Mesendoderm (in vitro differentiated cells): ENCODE measurements around the gene RBM12.

ENCODE experiments used
- DNase-seq: peaks from one replicate; pipeline ENCODE4 v3.0.0; 2013
- H2AK5ac ChIP-seq: 2 replicates; pipeline ENCODE4 v1.6.1; 2013; ENCODE audit warnings: low read length, inconsistent platforms
- H2BK120ac ChIP-seq: 2 replicates; pipeline ENCODE4 v1.6.1; 2013; ENCODE audit warnings: low read depth, mild to moderate bottlenecking, low read length, moderate library complexity, mixed read lengths
- H2BK15ac ChIP-seq: replicated peaks from 2 replicates; pipeline ENCODE4 v1.6.1; 2013; ENCODE audit warnings: low read depth, mild to moderate bottlenecking, moderate library complexity
- H2BK5ac ChIP-seq: 2 replicates; pipeline ENCODE4 v1.6.1; 2013; ENCODE audit warnings: low read length, inconsistent platforms
- H3K18ac ChIP-seq: 2 replicates; pipeline ENCODE4 v1.6.1; 2013; ENCODE audit warnings: mild to moderate bottlenecking, low read length, mixed read lengths
- H3K23ac ChIP-seq: one replicate; pipeline ENCODE4 v1.6.1; 2013; ENCODE audit warnings: low read length
- H3K27ac ChIP-seq: 2 replicates; pipeline ENCODE4 v1.5.1; 2013; ENCODE audit warnings: low read depth, mild to moderate bottlenecking, inconsistent platforms, low read length, moderate library complexity
- H3K27me3 ChIP-seq: 2 replicates; pipeline ENCODE4 v1.6.1; 2013; ENCODE audit warnings: low read length, control low read depth, mild to moderate bottlenecking, inconsistent platforms; ENCODE audit not compliant: insufficient read depth, poor library complexity
- H3K36me3 ChIP-seq: 2 replicates; pipeline ENCODE4 v1.6.1; 2013; ENCODE audit warnings: low read length, inconsistent platforms; ENCODE audit not compliant: control insufficient read depth, insufficient read depth
- H3K4ac ChIP-seq: one replicate; pipeline ENCODE4 v1.6.1; 2013; ENCODE audit warnings: low read depth, mild to moderate bottlenecking, low read length, moderate library complexity
- H3K4me1 ChIP-seq: 2 replicates; pipeline ENCODE4 v1.6.1; 2013; ENCODE audit warnings: low read depth, low read length, inconsistent platforms; ENCODE audit not compliant: control insufficient read depth
- H3K4me2 ChIP-seq: 2 replicates; pipeline ENCODE4 v1.6.1; 2013; ENCODE audit warnings: low read length
- H3K4me3 ChIP-seq: 2 replicates; pipeline ENCODE4 v1.5.1; 2013; ENCODE audit warnings: mild to moderate bottlenecking, low read length
- H3K56ac ChIP-seq: one replicate; pipeline ENCODE4 v1.6.1; 2013; ENCODE audit warnings: low read length
- H3K79me1 ChIP-seq: 2 replicates; pipeline ENCODE4 v1.6.1; 2013; ENCODE audit warnings: low read length, inconsistent platforms
- H3K79me2 ChIP-seq: 2 replicates; pipeline ENCODE4 v1.6.1; 2013; ENCODE audit warnings: mild to moderate bottlenecking, low read length; ENCODE audit not compliant: control insufficient read depth, insufficient read depth
- H3K9ac ChIP-seq: 2 replicates; pipeline ENCODE4 v1.6.1; 2013; ENCODE audit warnings: low read length, inconsistent platforms
- H4K5ac ChIP-seq: one replicate; pipeline ENCODE4 v1.6.1; 2013; ENCODE audit warnings: low read length
- H4K8ac ChIP-seq: one replicate; pipeline ENCODE4 v1.6.1; 2013; ENCODE audit warnings: low read depth, mild to moderate bottlenecking, control low read depth, low read length, moderate library complexity
- WGBS: extraction: QIAGEN DNeasy Blood & Tissue Kit; methylation state at CpG from one replicate; pipeline ENCODE4 v1.1.7; 2013; ENCODE audit warnings: low lambda C conversion rate, missing lambda C conversion rate; ENCODE audit not compliant: insufficient coverage; ENCODE audit errors: extremely low coverage; 5-methylcytosine and 5-hydroxymethylcytosine counted together

Gene RBM12

DNA sequence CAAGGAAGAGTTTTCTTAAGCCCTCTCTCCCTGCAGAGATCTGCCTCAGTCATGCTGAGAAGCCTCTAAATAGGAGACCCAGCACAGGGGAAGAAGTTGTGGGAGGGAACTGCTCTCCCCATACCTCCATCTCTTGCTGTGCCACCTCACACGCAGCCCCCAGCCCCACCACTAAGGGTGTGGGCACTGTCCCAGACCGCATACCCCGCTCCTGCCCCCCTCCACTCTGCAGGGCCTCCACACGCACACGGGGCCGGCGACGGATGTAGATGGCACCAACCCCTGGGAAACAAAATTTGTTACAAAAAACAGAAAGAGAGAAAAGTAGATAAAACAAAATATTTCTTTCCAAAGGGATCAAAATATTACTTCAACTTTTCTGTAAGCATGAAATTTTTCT lies 10.2 kb upstream of the RBM12 start:
- Histone ChIP-seq H2BK5ac (no peak overlapping the region), H3K27me3 (no peaks in the 10 kb centered on the region), H2AK5ac (no peak overlapping the region), H3K56ac (no peak overlapping the region), H2BK120ac (no peak overlapping the region), H3K23ac (no peak overlapping the region), H3K18ac (no peak overlapping the region), H3K4me3 (no peak overlapping the region), H3K79me2 (no peaks in the 10 kb centered on the region), H4K5ac (no peak overlapping the region), H2BK15ac (no peak overlapping the region), H4K8ac (no peak overlapping the region), H3K9ac (no peak overlapping the region), H3K36me3 (peaks cover 4% of the 10 kb centered on the region), H3K4ac (no peak overlapping the region), H3K27ac (no peak overlapping the region), H3K4me2 (no peak overlapping the region), H3K4me1 (no peaks in the 10 kb centered on the region), H3K79me1 (no peaks in the 10 kb centered on the region)
- DNase-seq: no peak
- no CpG with 5 or more reads among the region's 8 CpGs for WGBS

DNA sequence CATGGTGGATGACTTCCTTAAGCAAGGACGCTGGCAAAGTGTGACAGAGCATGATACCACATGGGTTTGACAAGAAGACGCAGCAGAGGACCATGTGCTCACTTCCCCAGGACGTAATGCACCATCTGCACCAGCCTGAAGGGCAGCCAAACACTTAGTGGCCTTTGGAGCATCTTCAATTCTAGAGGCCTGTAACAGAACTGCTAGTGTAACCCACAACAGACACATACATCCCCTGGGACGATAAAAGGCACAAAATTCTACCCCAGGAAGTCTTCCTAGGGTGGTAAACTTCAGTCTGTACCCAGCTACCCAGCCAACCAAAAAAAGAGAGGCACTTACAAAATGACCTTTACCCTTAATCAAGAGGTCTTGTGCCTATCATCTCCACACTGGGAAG lies 9.2 kb upstream of the RBM12 start:
- Histone ChIP-seq H2BK120ac (no peak overlapping the region), H3K27ac (no peak overlapping the region), H3K4ac (no peak overlapping the region), H3K4me2 (no peak overlapping the region), H2BK5ac (no peak overlapping the region), H3K18ac (no peak overlapping the region), H3K36me3 (peaks cover 4% of the 10 kb centered on the region), H3K4me1 (no peaks in the 10 kb centered on the region), H3K56ac (no peak overlapping the region), H2BK15ac (no peak overlapping the region), H3K79me1 (no peaks in the 10 kb centered on the region), H4K8ac (no peak overlapping the region), H2AK5ac (no peak overlapping the region), H3K23ac (no peak overlapping the region), H3K9ac (no peak overlapping the region), H3K4me3 (no peak overlapping the region), H3K79me2 (no peaks in the 10 kb centered on the region), H3K27me3 (no peaks in the 10 kb centered on the region), H4K5ac (no peak overlapping the region)
- no peak for DNase-seq
- WGBS: no CpG with 5 or more reads among the region's 4 CpGs

DNA sequence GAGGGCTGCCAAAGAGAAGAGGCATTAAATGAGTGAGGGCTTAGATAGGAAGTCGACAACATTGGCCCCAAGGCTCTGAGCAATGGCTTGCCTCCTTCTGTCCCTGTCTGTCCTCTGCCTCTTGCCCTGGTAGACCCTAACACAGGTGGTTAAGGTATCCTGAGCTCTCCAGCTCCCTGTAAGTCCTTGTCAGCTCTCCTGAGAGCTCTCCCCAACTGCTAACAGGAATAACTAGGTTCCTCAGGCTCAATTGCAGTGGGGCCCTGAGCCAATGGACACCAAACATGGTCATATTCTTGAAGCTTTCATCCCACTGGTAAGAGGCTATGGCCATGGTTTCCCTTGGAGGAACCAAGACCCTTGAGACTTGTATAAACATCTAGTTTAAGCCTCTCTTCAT lies 5.0 kb upstream of the RBM12 start:
- Histone ChIP-seq H3K79me2 (no peaks in the 10 kb centered on the region), H2BK5ac (no peak overlapping the region), H2AK5ac (no peak overlapping the region), H2BK15ac (no peak overlapping the region), H3K4me3 (no peak overlapping the region), H3K4me2 (no peak overlapping the region), H3K23ac (no peak overlapping the region), H3K9ac (no peak overlapping the region), H3K4me1 (no peaks in the 10 kb centered on the region), H3K27me3 (no peaks in the 10 kb centered on the region), H2BK120ac (no peak overlapping the region), H3K36me3 (peaks cover 4% of the 10 kb centered on the region), H3K4ac (no peak overlapping the region), H4K8ac (no peak overlapping the region), H3K56ac (no peak overlapping the region), H3K18ac (no peak overlapping the region), H4K5ac (no peak overlapping the region), H3K79me1 (no peaks in the 10 kb centered on the region), H3K27ac (no peak overlapping the region)
- WGBS: no CpG with 5 or more reads among the region's 1 CpG
- DNase-seq: no peak

DNA sequence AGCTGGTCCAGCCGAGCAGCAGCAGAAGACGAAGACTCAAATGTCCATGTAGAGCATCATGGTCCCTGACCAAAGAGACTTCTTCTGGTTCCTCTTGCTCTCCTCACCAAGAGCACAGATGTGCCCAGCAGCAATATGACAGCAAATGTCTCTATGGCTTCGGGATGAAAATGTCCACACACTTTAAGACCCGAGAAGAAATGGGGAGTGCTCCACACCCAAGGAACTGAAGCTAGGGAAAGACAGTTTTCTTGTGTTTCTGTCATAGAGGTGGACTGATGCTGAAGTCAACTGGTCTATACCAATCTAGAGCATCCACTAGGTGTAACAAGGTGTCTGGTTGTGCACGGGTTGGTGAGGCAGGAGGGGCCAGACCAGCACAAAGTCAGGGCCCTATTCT lies 4.5 kb upstream of the RBM12 start:
- Histone ChIP-seq H2AK5ac (no peak overlapping the region), H3K79me1 (no peaks in the 10 kb centered on the region), H3K23ac (no peak overlapping the region), H4K5ac (no peak overlapping the region), H3K4me1 (no peaks in the 10 kb centered on the region), H3K4ac (no peak overlapping the region), H3K4me3 (no peak overlapping the region), H3K18ac (no peak overlapping the region), H3K27ac (no peak overlapping the region), H3K56ac (no peak overlapping the region), H3K36me3 (peaks cover 4% of the 10 kb centered on the region), H2BK5ac (no peak overlapping the region), H2BK15ac (no peak overlapping the region), H2BK120ac (no peak overlapping the region), H3K79me2 (peaks cover 4% of the 10 kb centered on the region), H3K27me3 (no peaks in the 10 kb centered on the region), H3K4me2 (no peak overlapping the region), H3K9ac (no peak overlapping the region), H4K8ac (no peak overlapping the region)
- no CpG with 5 or more reads among the region's 5 CpGs for WGBS
- no peak for DNase-seq

DNA sequence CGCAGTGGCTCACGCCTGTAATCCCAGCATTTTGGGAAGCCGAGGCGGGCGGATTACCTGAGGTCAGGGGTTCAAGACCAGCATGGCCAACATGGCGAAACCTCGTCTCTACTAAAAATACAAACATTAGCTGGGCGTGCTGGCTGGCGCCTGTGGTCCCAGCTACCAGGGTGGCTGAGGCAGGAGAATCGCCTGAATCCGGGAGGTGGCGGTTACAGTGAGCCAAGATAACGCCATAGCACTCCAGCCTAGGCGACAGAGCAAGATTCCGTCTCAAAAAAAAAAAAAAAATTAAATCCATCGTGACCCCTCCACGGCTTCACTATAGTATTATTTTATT lies 1.2 kb upstream of the RBM12 start:
- H3K27ac ChIP-seq: no peak overlapping the region
- no CpG with 5 or more reads among the region's 17 CpGs for whole genome bisulfite sequencing
- no peak for DNase-seq
- no peak overlapping the region for H2BK5ac ChIP-seq
- H2BK120ac ChIP-seq: no peak overlapping the region
- no peak overlapping the region for H3K9ac ChIP-seq
- H3K27me3 ChIP-seq: no peaks in the 10 kb centered on the region
- H3K4me2 ChIP-seq: no peak overlapping the region
- no peak overlapping the region for H3K56ac ChIP-seq
- no peak overlapping the region for H4K5ac ChIP-seq
- no peak overlapping the region for H3K18ac ChIP-seq
- H3K23ac ChIP-seq: no peak overlapping the region
- H2AK5ac ChIP-seq: no peak overlapping the region
- H3K36me3 ChIP-seq: peaks cover 2% of the 10 kb centered on the region
- H2BK15ac ChIP-seq: no peak overlapping the region
- H3K79me1 ChIP-seq: no peaks in the 10 kb centered on the region
- H3K4me1 ChIP-seq: no peaks in the 10 kb centered on the region
- no peak overlapping the region for H3K4ac ChIP-seq
- H3K4me3 ChIP-seq: no peak overlapping the region
- H3K79me2 ChIP-seq: peaks cover 36% of the 10 kb centered on the region
- H4K8ac ChIP-seq: no peak overlapping the region
